Erythroblast (primary cell): Measurements from ENCODE around the gene IARS2.

Source experiments
- GATA1 ChIP-seq: IDR thresholded peaks from 2 replicates; pipeline ENCODE4 v1.6.1; 2011; ENCODE audit warnings: low read depth, mild to moderate bottlenecking, control low read depth, low read length, moderate library complexity
- POLR2A ChIP-seq: IDR thresholded peaks from 2 replicates; pipeline ENCODE4 v1.6.1; 2011; ENCODE audit warnings: mild to moderate bottlenecking, low read length

GRCh38 chr1:220044678-220045355 is 49.1 kb upstream of the IARS2 start:
- TF ChIP-seq POLR2A (no peak), GATA1 (no peak)
